GM21447 (cell line): ENCODE results near the gene HOMEZ.
"Not testable (repeated sequence)": the region's sequence is repeated elsewhere in the genome, so short reads cannot be mapped to it uniquely, and the experiment has no call there.

Experiments
- ATAC-seq: cut with Tn5 transposase; IDR thresholded peaks from one replicate; pipeline ENCODE4 v1.9.1; 2021; ENCODE audit not compliant: unreplicated experiment

The HOMEZ gene

DNA sequence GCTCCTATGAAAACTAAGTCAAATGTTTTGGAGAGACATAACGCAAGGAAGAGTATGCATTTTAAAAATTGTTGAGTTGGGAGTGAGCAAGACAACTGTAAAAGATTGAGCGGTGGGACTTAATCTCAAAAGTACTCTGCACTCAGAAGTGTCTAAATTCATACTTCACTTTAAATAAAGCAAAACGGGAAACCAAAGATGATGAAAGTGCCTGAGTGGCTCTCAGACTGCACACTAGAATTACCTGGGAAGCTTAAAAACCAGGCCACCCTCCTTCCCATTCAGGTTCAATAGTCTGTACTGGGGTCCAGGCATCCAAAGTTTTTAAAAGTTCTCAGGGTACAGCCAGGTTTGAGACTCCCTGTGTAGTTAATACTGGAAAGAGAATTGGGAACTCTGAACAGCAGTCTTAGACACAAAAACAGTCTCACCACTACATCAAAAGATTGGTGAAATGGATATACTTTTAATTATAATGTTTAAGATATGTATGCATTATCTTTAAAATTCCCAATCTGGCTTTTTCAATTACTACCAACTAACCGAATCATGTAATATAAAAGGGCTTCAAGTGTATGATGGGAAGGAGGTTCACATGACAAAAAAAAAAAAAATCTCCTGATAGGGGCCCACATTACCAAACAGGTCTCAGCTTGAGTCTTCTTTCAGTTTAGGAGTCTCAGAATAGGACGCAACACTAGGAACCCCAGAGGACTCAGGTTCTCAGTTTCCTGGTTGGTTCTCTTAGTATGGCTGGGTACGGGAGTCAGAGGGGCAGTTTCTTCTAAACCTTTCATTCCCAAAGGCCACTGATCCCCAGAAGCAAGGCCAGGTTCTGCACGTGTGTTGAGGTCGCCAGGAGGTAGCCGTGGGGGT is 1.0 kb downstream of the HOMEZ start:
- no peak for ATAC-seq

GRCh38 chr14:23281247-23281646 is 4.7 kb downstream of the HOMEZ start:
- ATAC-seq, result no peak

DNA sequence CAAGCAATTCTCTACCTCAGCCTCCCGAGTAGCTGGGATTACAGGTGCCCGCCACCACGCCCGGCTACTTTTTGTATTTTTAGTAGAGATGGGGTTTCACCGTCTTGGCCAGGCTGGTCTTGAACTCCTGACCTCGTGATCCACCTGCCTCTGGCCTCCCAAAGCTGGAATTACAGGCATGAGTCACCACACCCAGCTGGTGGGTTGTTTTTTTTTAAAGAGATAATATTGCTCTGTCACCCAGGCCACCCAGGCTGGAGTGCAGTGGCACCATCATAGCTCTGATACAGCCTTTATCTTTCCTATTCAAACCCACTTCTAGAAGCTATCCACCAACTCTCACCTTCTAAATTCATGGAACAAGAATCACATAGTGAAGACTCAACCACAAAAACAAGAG is 8.0 kb downstream of the HOMEZ start:
- ATAC-seq, result not testable (repeated sequence)

GRCh38 chr14:23277189-23277588 is 8.7 kb downstream of the HOMEZ start:
- ATAC-seq, result no peak

DNA sequence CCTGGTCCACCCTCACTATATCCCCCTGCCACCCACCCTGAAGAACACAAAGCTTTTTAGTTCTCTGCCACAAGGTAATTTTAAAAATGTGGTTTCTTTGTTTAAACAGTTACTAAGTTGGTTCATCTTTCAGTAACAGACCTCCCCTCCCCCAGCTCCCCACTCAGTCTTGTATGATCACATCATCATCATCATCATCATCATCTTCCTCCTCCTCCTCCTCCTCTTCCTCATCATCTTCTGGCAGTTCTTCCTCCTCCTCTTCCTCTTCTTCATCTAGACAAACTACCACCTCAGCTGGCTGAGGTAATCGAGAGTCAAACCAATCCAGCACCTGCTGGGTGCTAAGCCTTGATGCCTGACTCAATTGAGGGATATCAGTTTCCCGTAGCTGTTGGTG is 10.5 kb downstream of the HOMEZ start:
- ATAC-seq, result no peak

- no peak for ATAC-seq
Observed at GRCh38 chr14:23269193-23269592, 16.7 kb downstream of the HOMEZ start.

GRCh38 chr14:23260849-23261248 is 25.1 kb downstream of the HOMEZ start:
- not testable (repeated sequence) for ATAC-seq

- ATAC-seq, result no peak
Observed at GRCh38 chr14:23259426-23259825, 26.5 kb downstream of the HOMEZ start.

DNA sequence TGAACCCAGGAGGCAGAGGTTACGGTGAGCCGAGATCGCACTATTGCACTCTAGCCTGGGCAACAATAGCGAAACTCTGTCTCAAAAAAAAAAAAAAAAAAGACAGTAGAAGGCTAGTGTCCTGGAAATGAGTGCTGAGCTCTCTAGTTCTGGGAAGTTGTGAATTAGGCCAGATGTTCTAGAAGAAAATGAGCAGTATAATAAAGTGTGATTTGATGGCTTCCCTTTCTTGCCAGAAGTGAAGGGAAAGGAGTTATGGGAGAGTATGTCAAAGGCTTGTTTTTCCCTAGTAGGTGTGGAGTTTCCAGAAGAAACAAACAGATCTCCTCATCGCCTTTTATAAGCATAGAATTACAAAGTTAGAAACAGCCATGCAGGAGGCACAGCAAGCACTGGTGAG is 27.7 kb downstream of the HOMEZ start:
- ATAC-seq, result no peak

DNA sequence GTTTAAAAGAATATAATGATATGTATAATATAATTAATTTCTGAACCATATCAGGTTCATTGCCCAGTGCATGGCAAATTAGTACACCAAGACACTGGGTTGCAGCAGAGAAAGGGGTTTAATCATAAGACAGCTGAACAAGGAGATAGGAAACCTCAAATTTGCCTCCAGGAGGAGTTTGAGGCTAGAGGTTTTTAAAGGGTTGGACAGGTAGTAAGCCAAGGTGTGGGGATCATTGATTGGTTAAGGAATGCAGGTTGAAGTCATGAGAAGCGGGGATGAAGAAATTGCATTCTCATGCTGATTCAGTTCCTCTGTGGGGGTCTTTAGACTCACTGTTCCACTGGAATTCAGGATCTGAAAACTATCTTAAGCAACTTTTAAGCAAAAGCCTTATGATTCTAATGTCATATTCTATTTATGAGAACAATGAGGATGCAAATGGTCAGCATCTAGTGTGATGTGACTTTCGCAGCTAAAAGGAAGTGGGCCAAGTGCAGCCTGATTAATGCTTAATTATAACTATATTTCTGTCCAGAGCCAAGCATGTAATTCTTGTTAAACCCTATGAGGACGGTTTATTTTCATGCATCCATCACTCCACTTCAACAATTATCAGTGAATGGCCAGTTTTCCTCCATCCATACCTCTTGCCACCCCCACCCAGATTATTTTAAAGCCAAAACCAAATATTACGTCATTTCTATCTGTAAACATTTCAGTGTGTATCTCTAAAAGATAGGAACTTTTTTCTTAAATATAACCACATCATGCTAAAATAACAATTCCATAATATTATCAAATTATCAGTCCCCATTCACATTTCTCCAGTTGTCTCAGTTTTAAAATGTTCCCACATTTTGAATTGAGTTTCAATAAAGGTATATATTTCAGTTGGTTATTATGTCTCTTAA is 33.3 kb downstream of the HOMEZ start:
- ATAC-seq, result no peak

GRCh38 chr14:23252006-23252405 is 33.9 kb downstream of the HOMEZ start:
- ATAC-seq, result no peak

GRCh38 chr14:23249824-23250223 is 36.1 kb downstream of the HOMEZ start:
- no peak for ATAC-seq

DNA sequence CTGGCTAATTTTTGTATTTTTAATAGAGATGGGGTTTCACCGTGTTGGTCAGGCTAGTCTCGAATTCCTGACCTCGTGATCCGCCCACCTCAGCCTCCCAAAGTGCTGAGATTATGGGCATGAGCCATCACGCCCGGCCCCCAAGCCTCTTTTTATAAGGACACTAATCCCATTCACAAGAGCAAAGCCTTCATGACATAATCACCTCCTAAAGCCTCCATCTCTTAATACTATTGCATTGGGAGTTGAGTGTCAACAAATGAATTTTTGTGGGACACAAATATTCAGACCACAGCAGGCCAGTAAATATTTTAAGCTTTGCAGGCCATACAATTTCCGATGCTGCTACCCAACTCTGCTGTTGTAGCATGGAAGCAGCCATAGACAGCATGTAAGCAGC is 37.3 kb downstream of the HOMEZ start:
- ATAC-seq, result no peak

- no peak for ATAC-seq
Observed at GRCh38 chr14:23245282-23245681, 40.6 kb downstream of the HOMEZ start.

- ATAC-seq, result no peak
Observed at GRCh38 chr14:23243066-23243465, 42.9 kb downstream of the HOMEZ start.

- ATAC-seq, result no peak
Observed at GRCh38 chr14:23242076-23242475, 43.9 kb downstream of the HOMEZ start.

DNA sequence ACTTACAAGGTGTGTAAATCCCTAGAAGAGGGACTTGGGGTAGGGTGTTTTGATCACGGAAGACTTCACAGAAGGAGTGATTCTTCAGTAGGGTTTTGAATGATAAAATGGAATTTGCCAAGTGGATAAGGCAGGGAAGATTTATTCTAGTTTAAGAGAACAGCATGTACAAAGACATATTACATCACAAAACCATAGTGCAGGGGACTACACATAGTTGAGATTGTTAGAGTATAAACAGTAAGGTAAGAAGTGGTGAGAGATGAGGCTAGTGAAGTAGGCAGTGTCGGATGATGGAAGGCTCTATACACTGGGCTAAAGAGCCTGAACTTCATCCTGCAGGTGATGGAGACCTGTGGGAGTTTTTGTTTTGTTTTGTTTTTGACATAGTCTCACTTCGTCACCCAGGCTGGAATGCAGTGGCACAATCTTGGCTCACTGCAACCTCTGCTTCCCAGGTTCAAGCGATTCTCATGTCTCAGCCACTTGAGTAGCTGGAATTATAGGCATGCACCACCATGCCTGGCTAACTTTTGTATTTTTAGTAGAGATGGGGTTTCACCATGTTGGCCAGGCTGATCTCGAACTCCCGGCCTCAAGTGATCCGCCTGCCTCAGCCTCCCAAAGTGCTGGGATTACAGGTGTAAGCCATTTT is 44.7 kb downstream of the HOMEZ start:
- not testable (repeated sequence) for ATAC-seq

- no peak for ATAC-seq
Observed at GRCh38 chr14:23240661-23241060, 45.3 kb downstream of the HOMEZ start.

DNA sequence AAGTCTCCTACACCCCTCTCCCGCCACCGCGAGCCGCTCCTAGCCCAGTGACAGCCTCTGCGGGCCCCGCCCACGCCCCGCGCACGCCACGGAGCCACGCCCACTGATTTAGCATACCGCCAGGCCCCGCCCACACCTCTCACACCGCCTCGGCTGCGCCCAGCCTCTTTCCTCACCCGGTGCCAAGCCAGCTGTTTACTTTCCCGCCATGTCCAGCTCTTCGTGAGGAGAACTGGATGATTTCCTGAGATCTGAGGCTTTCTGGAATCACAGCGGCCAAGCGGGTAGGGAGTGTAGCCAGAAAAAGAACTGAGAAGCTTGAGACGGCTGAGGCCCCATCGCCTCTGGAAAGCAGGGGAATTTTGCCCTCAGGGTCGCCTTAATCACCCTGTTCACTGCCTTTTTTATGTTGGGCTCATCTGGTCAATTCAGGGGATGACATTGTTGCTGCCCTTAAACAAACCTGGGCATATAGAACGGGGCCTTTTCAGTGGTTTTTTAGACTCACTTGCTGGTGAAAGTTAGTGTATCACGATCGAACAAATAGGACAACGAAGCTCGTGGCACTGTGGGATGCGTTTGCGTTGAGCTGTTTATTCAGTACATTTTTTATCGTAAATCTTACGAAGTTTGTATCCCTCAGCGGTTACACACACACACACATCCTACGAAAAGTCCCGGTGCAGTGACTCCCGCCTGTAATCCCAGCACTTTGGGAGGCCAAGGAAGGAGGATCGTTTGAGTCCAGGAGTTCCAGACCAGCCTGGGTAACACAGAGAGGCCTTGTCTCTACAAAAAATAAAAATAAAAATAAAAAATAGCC is 47.9 kb downstream of the HOMEZ start, which contains the start of gene RNF212B:
RNF212B (plus strand) TSS at position 165 of the 823 bp plus-strand sequence. CDS start 2,410 bp downstream, outside the sequence.
- ATAC-seq, result peak; percentile 69

- not testable (repeated sequence) for ATAC-seq
Observed at GRCh38 chr14:23232241-23232808, 53.6 kb downstream of the HOMEZ start.
